ENCODE measurements around the gene MCF2L. TPM values are rescaled to one million over a fixed set of nuclear protein-coding genes. Genes with fewer than 3 reads are reported as not detected.
A peak's percentile ranks its signal among the peaks of the same experiment; 100 is the strongest.

The MCF2L gene
- total RNA-seq, 1 donor from 2014 or later: 41.2 TPM

DNA sequence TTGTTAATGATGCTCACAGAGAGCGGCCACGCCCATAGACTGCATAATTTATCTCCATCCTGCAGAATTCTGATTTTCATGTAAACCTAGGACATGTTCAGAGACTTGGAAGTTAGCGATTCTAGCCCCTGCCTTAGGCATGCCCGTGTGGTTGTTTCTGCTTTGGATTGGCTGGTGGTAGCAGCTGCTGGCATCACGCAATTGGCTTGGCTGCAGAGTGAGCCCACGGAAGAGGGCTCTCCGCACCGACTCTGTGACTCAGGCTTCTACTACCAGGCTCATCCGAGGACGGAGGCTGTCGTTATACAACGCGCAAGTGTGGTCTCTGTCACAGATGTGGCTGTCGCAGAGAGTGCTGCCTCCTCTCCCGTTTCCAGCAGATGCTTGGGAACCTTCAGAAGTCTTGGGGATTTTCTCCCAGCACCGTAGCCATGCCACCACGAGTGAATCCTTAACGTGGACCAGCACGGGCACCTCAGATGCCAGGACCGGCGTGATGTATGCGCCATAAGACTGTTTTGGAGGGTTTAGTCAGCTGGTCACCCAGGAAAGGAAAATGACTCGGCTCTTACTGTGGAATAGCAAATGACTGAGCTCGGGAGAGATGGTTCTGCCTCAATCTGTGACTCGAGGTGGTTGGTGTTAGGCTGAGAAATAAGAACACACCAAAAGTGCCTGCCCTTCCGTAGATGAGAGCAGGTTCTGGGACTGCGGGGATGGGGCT, 75.5 kb downstream of the MCF2L start:
- Histone ChIP-seq H3K36me3 (peaks cover 10% of the 10 kb centered on the region), H3K9me3 (replicated peaks) (no peaks in the 10 kb centered on the region), H3K27ac (replicated peaks) (peak overlapping the region; percentile 51), H3K4me1 (peaks cover 40% of the 10 kb centered on the region), H3K4me3 (no peak overlapping the region), H3K27me3 (ENCODE audit: low read depth) (no peaks in the 10 kb centered on the region)
- TF ChIP-seq, protein P1, sequence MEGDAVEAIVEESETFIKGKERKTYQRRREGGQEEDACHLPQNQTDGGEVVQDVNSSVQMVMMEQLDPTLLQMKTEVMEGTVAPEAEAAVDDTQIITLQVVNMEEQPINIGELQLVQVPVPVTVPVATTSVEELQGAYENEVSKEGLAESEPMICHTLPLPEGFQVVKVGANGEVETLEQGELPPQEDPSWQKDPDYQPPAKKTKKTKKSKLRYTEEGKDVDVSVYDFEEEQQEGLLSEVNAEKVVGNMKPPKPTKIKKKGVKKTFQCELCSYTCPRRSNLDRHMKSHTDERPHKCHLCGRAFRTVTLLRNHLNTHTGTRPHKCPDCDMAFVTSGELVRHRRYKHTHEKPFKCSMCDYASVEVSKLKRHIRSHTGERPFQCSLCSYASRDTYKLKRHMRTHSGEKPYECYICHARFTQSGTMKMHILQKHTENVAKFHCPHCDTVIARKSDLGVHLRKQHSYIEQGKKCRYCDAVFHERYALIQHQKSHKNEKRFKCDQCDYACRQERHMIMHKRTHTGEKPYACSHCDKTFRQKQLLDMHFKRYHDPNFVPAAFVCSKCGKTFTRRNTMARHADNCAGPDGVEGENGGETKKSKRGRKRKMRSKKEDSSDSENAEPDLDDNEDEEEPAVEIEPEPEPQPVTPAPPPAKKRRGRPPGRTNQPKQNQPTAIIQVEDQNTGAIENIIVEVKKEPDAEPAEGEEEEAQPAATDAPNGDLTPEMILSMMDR (IDR thresholded peaks at IDR 0.05; ENCODE audit: borderline replicate concordance): no peak
- DNase-seq: no peak
- intact Hi-C loops (cut with micrococcal nuclease): no loop called here

DNA sequence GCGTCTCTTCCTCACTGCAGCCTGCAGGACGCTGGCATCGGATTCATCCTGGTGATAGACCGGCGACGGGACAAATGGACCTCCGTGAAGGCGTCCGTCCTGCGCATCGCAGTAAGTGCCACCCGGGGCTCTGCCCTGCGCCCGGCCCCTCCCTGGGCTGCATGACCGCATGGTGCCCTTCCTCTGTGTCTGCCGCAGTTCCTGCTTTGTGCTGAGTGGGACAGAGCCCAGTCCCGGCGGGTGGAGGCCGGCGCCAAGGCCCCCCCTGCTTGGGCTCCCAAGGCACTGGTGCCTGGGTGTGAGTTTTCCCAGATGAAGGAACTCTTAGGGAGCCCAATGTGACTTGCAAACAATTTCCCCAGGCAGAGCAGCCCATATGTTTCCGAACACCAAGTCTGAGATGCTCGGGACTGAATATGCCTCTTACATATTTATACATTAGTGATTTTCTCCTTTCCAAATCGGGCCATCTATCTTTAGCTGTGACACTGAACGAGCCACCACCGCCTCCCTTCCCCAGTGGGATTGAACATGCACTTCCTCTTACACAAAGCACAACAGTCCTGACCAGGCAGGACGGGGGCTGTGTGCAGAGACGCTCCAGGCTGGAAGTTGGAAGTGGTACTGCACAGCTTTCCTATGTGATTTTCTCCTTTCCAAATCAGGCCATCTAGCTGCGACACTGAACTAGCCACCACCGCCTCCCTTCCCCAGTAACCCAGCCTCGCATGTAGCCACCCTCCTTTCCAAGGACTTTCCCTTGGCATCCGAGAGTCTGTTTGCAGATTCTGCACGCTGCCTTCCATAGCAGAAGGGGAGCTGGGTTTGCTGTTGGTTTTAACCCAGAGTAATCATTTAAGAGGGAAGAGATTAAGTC, 76.5 kb downstream of the MCF2L start:
- Histone ChIP-seq H3K4me1 (peaks cover 48% of the 10 kb centered on the region), H3K27me3 (ENCODE audit: low read depth) (no peaks in the 10 kb centered on the region), H3K4me3 (no peak overlapping the region), H3K9me3 (replicated peaks) (no peaks in the 10 kb centered on the region), H3K27ac (replicated peaks) (peak overlapping the region; percentile 51), H3K36me3 (peaks cover 10% of the 10 kb centered on the region)
- intact Hi-C loops (cut with micrococcal nuclease): no loop called here
- TF ChIP-seq, protein P1 (IDR thresholded peaks at IDR 0.05; ENCODE audit: borderline replicate concordance): no peak
- DNase-seq: peak; percentile 32

DNA sequence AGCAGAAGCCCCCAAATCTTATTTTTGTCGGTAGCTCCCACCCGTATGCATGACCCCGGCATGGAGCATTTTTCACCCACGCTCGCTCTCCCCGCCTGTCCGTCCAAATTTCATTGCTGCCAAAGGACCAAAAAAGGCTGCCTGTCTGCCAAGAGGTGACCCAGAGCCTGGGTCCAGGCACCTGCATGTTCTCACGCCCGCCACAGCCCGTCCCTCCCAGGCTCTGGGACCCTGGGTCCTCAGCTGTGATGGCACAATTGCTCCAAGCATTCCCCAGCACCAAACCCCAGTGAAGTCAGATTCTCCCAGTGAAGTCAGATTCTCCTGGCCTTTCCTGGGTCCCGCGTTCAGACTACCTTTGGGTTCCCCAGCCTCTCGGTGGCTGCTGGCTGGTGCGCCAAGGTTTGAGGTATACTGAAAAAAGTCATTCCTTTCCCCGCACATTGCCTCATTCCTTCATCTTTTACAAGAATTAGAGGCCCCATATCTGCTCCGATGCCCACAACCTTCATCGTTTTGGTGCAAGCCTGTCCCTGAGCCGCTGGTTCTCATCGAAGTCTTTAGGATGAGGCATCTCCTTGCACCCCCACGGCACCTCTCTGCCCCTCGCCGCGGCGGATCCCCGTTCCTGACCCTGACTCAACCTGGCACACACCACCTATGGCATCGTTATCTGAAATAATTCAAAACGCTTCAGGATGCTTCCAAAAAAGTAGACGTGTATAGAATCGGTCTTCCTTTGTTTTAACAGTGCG, 77.3 kb downstream of the MCF2L start:
- H3K27ac ChIP-seq (replicated peaks): peak overlapping the region; percentile 51
- intact Hi-C loops (cut with micrococcal nuclease): no loop called here
- DNase-seq: no peak

DNA sequence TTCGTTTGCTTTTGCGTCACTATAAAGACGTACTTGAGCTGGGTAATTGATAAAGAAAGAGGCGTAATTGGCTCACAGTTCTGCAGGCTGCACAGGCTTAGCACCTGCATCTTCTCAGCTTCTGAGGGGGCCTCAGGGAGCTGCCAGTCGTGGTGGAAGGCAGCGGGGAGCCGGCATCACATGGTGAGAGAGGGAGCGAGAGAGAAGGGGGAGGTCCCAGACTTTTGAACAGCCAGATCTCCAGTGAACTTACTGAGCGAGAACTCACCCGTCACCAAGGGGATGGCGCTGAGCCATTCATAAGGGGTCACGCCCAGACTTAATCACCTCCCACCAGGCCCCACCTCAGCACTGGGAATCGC, 77.8 kb downstream of the MCF2L start:
- Histone ChIP-seq H3K4me1 (peaks cover 54% of the 10 kb centered on the region), H3K9me3 (replicated peaks) (no peaks in the 10 kb centered on the region), H3K36me3 (peaks cover 10% of the 10 kb centered on the region), H3K27ac (replicated peaks) (no peak overlapping the region), H3K4me3 (no peak overlapping the region), H3K27me3 (ENCODE audit: low read depth) (peaks cover 10% of the 10 kb centered on the region)
- DNase-seq: no peak
- TF ChIP-seq, protein P1 (IDR thresholded peaks at IDR 0.05; ENCODE audit: borderline replicate concordance): no peak
- intact Hi-C loops (cut with micrococcal nuclease): no loop called here

More for the DNA sequence above, 77.3 kb downstream of the MCF2L start:
- H3K36me3 ChIP-seq: peaks cover 10% of the 10 kb centered on the region
- H3K27me3 ChIP-seq (ENCODE audit: low read depth): peaks cover 6% of the 10 kb centered on the region
- H3K4me3 ChIP-seq: no peak overlapping the region
- H3K9me3 ChIP-seq (replicated peaks): no peaks in the 10 kb centered on the region
- TF ChIP-seq, protein P1 (IDR thresholded peaks at IDR 0.05; ENCODE audit: borderline replicate concordance): no peak
- peaks cover 53% of the 10 kb centered on the region for H3K4me1 ChIP-seq

DNA sequence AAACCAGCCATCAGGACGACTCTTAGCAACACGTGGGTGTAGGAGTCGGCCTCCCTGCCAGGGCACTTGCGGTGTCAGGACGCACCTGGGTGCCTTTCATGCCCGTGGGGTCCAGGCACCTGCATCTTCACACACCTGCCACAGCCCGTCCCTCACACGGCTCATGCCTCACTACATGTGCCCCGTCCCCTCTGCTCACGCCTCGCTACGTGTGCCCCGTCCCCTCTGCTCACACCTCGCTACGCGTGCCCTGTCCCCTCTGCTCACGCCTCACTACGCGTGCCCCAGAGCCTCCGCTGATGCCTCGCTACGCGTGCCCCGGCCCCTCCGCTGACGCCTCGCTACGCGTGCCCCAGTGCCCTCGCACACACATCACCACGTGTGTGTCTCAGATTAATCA, 78.6 kb downstream of the MCF2L start:
- Histone ChIP-seq H3K9me3 (replicated peaks) (no peaks in the 10 kb centered on the region), H3K36me3 (peaks cover 15% of the 10 kb centered on the region), H3K27ac (replicated peaks) (no peak overlapping the region), H3K27me3 (ENCODE audit: low read depth) (peaks cover 10% of the 10 kb centered on the region), H3K4me1 (peaks cover 54% of the 10 kb centered on the region), H3K4me3 (no peak overlapping the region)
- DNase-seq: no peak
- TF ChIP-seq, protein P1 (IDR thresholded peaks at IDR 0.05; ENCODE audit: borderline replicate concordance): no peak
- intact Hi-C loops (cut with micrococcal nuclease): no loop called here
